H1 (cell line): ENCODE measurements around the gene ABI3BP. TPM values are rescaled to one million over a fixed set of nuclear protein-coding genes. Genes with fewer than 3 reads are reported as not detected.

Experiments
- CTCF ChIA-PET: fragments of 300-600 bp; sonication (Branson Sonifier 250); formaldehyde crosslinking; loops from one replicate; lab custom pipeline; 2021; ENCODE audit not compliant: partially characterized antibody; lab: Charles Lee
- POLR2A ChIA-PET: fragments of 300-600 bp; sonication (Branson Sonifier 250); formaldehyde crosslinking; loops from one replicate; lab custom pipeline; 2021; ENCODE audit warnings: inconsistent platforms; ENCODE audit not compliant: partially characterized antibody; lab: Charles Lee
- DNase-seq, 2 experiments: peaks; one replicate each; pipeline versions ENCODE4 v3.0.0 to v3.0.0-alpha.2; 2010 to 2022; ENCODE audit warnings: low spot score in 2 of 2, low read depth in 1 of 2, mixed read lengths in 1 of 2
- FAIRE-seq: peaks from 2 replicates; lab custom pipeline; 2011; peaks lifted over from hg19 to GRCh38; lab: Jason Lieb, UNC
- H2AFZ ChIP-seq: 2 replicates; pipeline ENCODE4 v1.8.1; 2012; ENCODE audit warnings: low read length, inconsistent platforms
- H2AK5ac ChIP-seq: 2 replicates; pipeline ENCODE4 v1.6.1; 2013; ENCODE audit warnings: low read depth, low read length
- H2BK120ac ChIP-seq: replicated peaks from 2 replicates; pipeline ENCODE3; 2013; ENCODE audit warnings: low read depth, low read length, inconsistent platforms
- H2BK12ac ChIP-seq: 2 replicates; pipeline ENCODE4 v1.6.1; 2013; ENCODE audit warnings: low read depth, low read length
- H2BK15ac ChIP-seq: 2 replicates; pipeline ENCODE4 v1.6.1; 2013; ENCODE audit warnings: low read length
- H2BK20ac ChIP-seq: 2 replicates; pipeline ENCODE4 v1.6.1; 2013; ENCODE audit warnings: low read length
- H2BK5ac ChIP-seq: 2 replicates; pipeline ENCODE4 v1.6.1; 2013; ENCODE audit warnings: low read depth, low read length
- H3K14ac ChIP-seq: 2 replicates; pipeline ENCODE4 v1.6.1; 2013; ENCODE audit warnings: inconsistent platforms; ENCODE audit not compliant: insufficient read length
- H3K18ac ChIP-seq: 2 replicates; pipeline ENCODE4 v1.6.1; 2013; ENCODE audit warnings: low read length; ENCODE audit errors: extremely low read depth
- H3K23ac ChIP-seq: 2 replicates; pipeline ENCODE4 v1.6.1; 2013; ENCODE audit warnings: inconsistent platforms; ENCODE audit not compliant: insufficient read length
- H3K23me2 ChIP-seq: 2 replicates; pipeline ENCODE4 v1.6.1; 2013; ENCODE audit warnings: low read depth, low read length
- H3K27ac ChIP-seq: 2 replicates; pipeline ENCODE4 v1.6.1; 2011; ENCODE audit warnings: low read depth, low read length, inconsistent platforms
- H3K27me3 ChIP-seq, 4 experiments: replicated peaks in 1 of 4; 1 replicate in 1 of 4; 2 replicates in 3 of 4; pipeline versions ENCODE4 v1.6.1 to v1.8.1; 2011 to 2013; ENCODE audit warnings: low read length in 3 of 4, mild to moderate bottlenecking in 3 of 4, inconsistent platforms in 2 of 4, mixed read lengths in 2 of 4, moderate library complexity in 1 of 4; ENCODE audit not compliant: control insufficient read depth in 3 of 4, insufficient read depth in 3 of 4; ENCODE audit errors: extremely low read depth in 1 of 4
- H3K36me3 ChIP-seq, 4 experiments: 2 replicates each; pipeline versions ENCODE4 v1.6.1 to v1.8.1; 2011 to 2013; ENCODE audit warnings: mild to moderate bottlenecking in 4 of 4, low read length in 3 of 4, moderate library complexity in 2 of 4, control low read depth in 1 of 4, inconsistent platforms in 1 of 4; ENCODE audit not compliant: insufficient read depth in 4 of 4, control insufficient read depth in 2 of 4
- H3K4ac ChIP-seq: replicated peaks from 2 replicates; pipeline ENCODE3; 2013; ENCODE audit warnings: low read length, low read depth, mixed read lengths, inconsistent platforms; ENCODE audit not compliant: insufficient read length
- H3K4me1 ChIP-seq, 4 experiments: replicated peaks in 1 of 4; 1 replicate in 1 of 4; 2 replicates in 3 of 4; pipeline versions ENCODE4 v1.6.1 to v1.8.1; 2011 to 2013; ENCODE audit warnings: low read length in 3 of 4, inconsistent platforms in 2 of 4, mixed read lengths in 1 of 4; ENCODE audit not compliant: insufficient read depth in 4 of 4, control insufficient read depth in 3 of 4
- H3K4me2 ChIP-seq, 2 experiments: 2 replicates each; pipeline versions ENCODE4 v1.6.1 to v1.8.1; 2011 to 2013; ENCODE audit warnings: low read depth in 2 of 2, low read length in 2 of 2, control low read depth in 1 of 2, inconsistent platforms in 1 of 2, mild to moderate bottlenecking in 1 of 2; ENCODE audit not compliant: insufficient read depth in 1 of 2
- H3K4me3 ChIP-seq, 4 experiments: fragments of 200-600, 300-600 bp in 1 of 4; sonication (generic), shearing (Covaris generic), sonication (Bioruptor Twin) in 1 of 4; 2 replicates each; pipeline versions ENCODE4 v1.5.1 to v1.8.1; 2011 to 2016; ENCODE audit warnings: low read length in 4 of 4, low read depth in 3 of 4, control low read depth in 2 of 4, inconsistent platforms in 2 of 4, mild to moderate bottlenecking in 2 of 4, mixed read lengths in 1 of 4, moderate library complexity in 1 of 4; ENCODE audit not compliant: insufficient read depth in 2 of 4; ENCODE audit errors: extremely low read depth in 1 of 4
- H3K56ac ChIP-seq: replicated peaks from 2 replicates; pipeline ENCODE3; 2013; ENCODE audit warnings: low read depth, mild to moderate bottlenecking, mixed read lengths, low read length, inconsistent platforms; ENCODE audit not compliant: insufficient read length
- H3K79me1 ChIP-seq: 2 replicates; pipeline ENCODE4 v1.6.1; 2013; ENCODE audit warnings: low read depth, low read length, control low read depth
- H3K79me2 ChIP-seq, 2 experiments: 2 replicates each; pipeline versions ENCODE4 v1.6.1 to v1.8.1; 2012 to 2013; ENCODE audit warnings: low read length in 2 of 2, mild to moderate bottlenecking in 2 of 2, inconsistent platforms in 1 of 2; ENCODE audit not compliant: insufficient read depth in 2 of 2, control insufficient read depth in 1 of 2
- H3K9ac ChIP-seq, 4 experiments: replicated peaks in 1 of 4; 1 replicate in 1 of 4; 2 replicates in 3 of 4; pipeline versions ENCODE4 v1.6.1 to v1.8.1; 2011 to 2013; ENCODE audit warnings: low read depth in 3 of 4, low read length in 3 of 4, control low read depth in 2 of 4, mild to moderate bottlenecking in 2 of 4, moderate library complexity in 2 of 4, inconsistent platforms in 1 of 4; ENCODE audit errors: extremely low read depth in 1 of 4
- H3K9me3 ChIP-seq, 2 experiments: 2 replicates each; pipeline versions ENCODE4 v1.6.1 to v1.8.1; 2012 to 2013; ENCODE audit warnings: mild to moderate bottlenecking in 2 of 2, moderate library complexity in 2 of 2, control low read depth in 1 of 2, inconsistent platforms in 1 of 2, low read depth in 1 of 2, low read length in 1 of 2, mixed read lengths in 1 of 2; ENCODE audit not compliant: insufficient read depth in 2 of 2
- H4K20me1 ChIP-seq, 2 experiments: replicated peaks in 1 of 2; 2 replicates each; pipeline versions ENCODE3 to v1.8.1; 2011 to 2013; ENCODE audit warnings: inconsistent platforms in 2 of 2, low read length in 2 of 2, mild to moderate bottlenecking in 1 of 2; ENCODE audit not compliant: insufficient read depth in 2 of 2, control insufficient read depth in 1 of 2
- H4K5ac ChIP-seq: 2 replicates; pipeline ENCODE4 v1.6.1; 2013; ENCODE audit warnings: low read length, low read depth, mixed read lengths, inconsistent platforms; ENCODE audit not compliant: insufficient read length
- H4K8ac ChIP-seq: 2 replicates; pipeline ENCODE4 v1.8.0; 2013; ENCODE audit warnings: mild to moderate bottlenecking, moderate library complexity, low read length, inconsistent platforms; ENCODE audit not compliant: insufficient read depth; ENCODE audit errors: extremely low read depth
- H4K91ac ChIP-seq: replicated peaks from 2 replicates; pipeline ENCODE3; 2013; ENCODE audit warnings: low read length, mixed read lengths, inconsistent platforms; ENCODE audit not compliant: insufficient read length
- CBX5 ChIP-seq: fragments of 300-800, 300-1000 bp; sonication (generic); IDR thresholded peaks from 2 replicates; pipeline ENCODE4 v1.7.1; 2016; ENCODE audit warnings: antibody characterized with exemption, low read length, low read depth
- CBX8 ChIP-seq: fragments of 300-800, 300-1000 bp; sonication (generic); IDR thresholded peaks from 2 replicates; pipeline ENCODE4 v1.7.1; 2016; ENCODE audit warnings: low read depth, low read length, borderline replicate concordance
- CREB1 ChIP-seq: IDR thresholded peaks from 2 replicates; pipeline ENCODE4 v1.6.1; 2012; ENCODE audit warnings: inconsistent platforms
- GABPA ChIP-seq: IDR thresholded peaks from 2 replicates; pipeline ENCODE4 v1.6.1; 2011; ENCODE audit warnings: mild to moderate bottlenecking, low read length, moderate library complexity, borderline replicate concordance; ENCODE audit not compliant: insufficient read depth
- HDAC6 ChIP-seq: IDR thresholded peaks from one replicate; pipeline ENCODE4 v1.7.1; 2012; ENCODE audit warnings: low read depth, mild to moderate bottlenecking, inconsistent platforms, low read length, moderate library complexity
- JUN ChIP-seq: IDR thresholded peaks from 2 replicates; pipeline ENCODE4 v1.6.1; 2011; ENCODE audit warnings: low read depth, mild to moderate bottlenecking, improper control_type of control experiment, low read length
- KDM5A ChIP-seq: fragments of 200-600 bp; IDR thresholded peaks from 2 replicates; pipeline ENCODE4 v1.7.1; 2012; ENCODE audit warnings: mild to moderate bottlenecking, low read length, inconsistent platforms, mixed read lengths
- NANOG ChIP-seq: IDR thresholded peaks from 2 replicates; pipeline ENCODE4 v1.6.1; 2011; ENCODE audit warnings: low read length, low read depth, mild to moderate bottlenecking, inconsistent platforms; ENCODE audit not compliant: insufficient read depth, poor library complexity, severe bottlenecking
- RBBP5 ChIP-seq: IDR thresholded peaks from 2 replicates; pipeline ENCODE4 v1.7.1; 2012; ENCODE audit warnings: low read depth, mild to moderate bottlenecking, inconsistent platforms, low read length, moderate library complexity, borderline replicate concordance
- SP4 ChIP-seq: IDR thresholded peaks from 2 replicates; pipeline ENCODE4 v1.6.1; 2012; ENCODE audit warnings: low read length, inconsistent platforms
- TAF7 ChIP-seq: optimal IDR thresholded peaks from 2 replicates; pipeline ENCODE3; 2011; ENCODE audit warnings: low read depth, mild to moderate bottlenecking, inconsistent platforms, low read length, moderate library complexity, borderline replicate concordance
- WGBS, 2 experiments: shearing (Covaris generic) in 1 of 2; methylation state at CpG; one replicate each; pipeline versions ENCODE4 v1.1.6 to v1.1.7; 2013 to 2015; ENCODE audit warnings: low lambda C conversion rate in 2 of 2, mixed read lengths in 2 of 2, inconsistent platforms in 1 of 2, low coverage in 1 of 2, missing lambda C conversion rate in 1 of 2; ENCODE audit not compliant: insufficient replicate concordance in 2 of 2, insufficient coverage in 1 of 2, insufficient read length in 1 of 2; ENCODE audit errors: extremely low coverage in 1 of 2, missing lambda C conversion rate in 1 of 2; 5-methylcytosine and 5-hydroxymethylcytosine counted together
- polyA plus RNA-seq, 7 experiments: library from polyadenylated mRNA; depleted of rRNA in 3 of 7; stranded (reverse) in 5 of 7; unstranded in 2 of 7; fragments of >200 nt in 5 of 7; fragments of 200-250 nt in 2 of 7; gene quantifications; 1 replicate in 5 of 7; 2 replicates in 1 of 7; 4 replicates in 1 of 7; pipeline versions ENCODE4 v1.2.1 to v1.2.3, GENCODE V29; 2011 to 2013; ENCODE audit warnings: missing spikeins in 2 of 7, mixed read lengths in 2 of 7
- total RNA-seq: library from RNA; stranded (reverse); fragmentation: NEBNext Ultra II Directional; extraction: Animal tissue kit (Norgen Biotek cat#: 25700); gene quantifications from 2 replicates; pipeline ENCODE4 v1.2.1, GENCODE V29; 2021
- TF ChIP-seq, protein P1 (sequence below): IDR thresholded peaks from 2 replicates; pipeline ENCODE4 v1.6.1; 2012; ENCODE audit warnings: inconsistent platforms

Gene ABI3BP
- total and polyA plus RNA-seq, 2 of the 8 experiments (the other 6 are each of a cell fraction or from before 2014, with no cell fraction given): 0.08 to 0.32 TPM

- Histone ChIP-seq H3K56ac (no peak overlapping the region), H3K36me3 (no peaks in the 10 kb centered on the region), H2BK12ac (no peak overlapping the region; the same call in 1 of the 2 replicates), H3K18ac (no peak overlapping the region), H3K4me3 (no peak overlapping the region), H2BK5ac (no peak overlapping the region), H3K4me2 (no peak overlapping the region), H4K5ac (no peak overlapping the region), H3K27me3 (no peaks in the 10 kb centered on the region), H3K27ac (no peak overlapping the region), H2AK5ac (no peak overlapping the region), H4K8ac (no peak overlapping the region), H2AFZ (no peak overlapping the region), H3K23me2 (no peaks in the 10 kb centered on the region), H3K23ac (no peak overlapping the region), H4K91ac (no peak overlapping the region), H2BK15ac (no peak overlapping the region), H3K79me1 (no peaks in the 10 kb centered on the region), H4K20me1 (no peaks in the 10 kb centered on the region), H3K4me1 (peaks cover 0 to 6% (median 0%) of the 10 kb centered on the region in 4 experiments; a peak in 2 of 7 replicates), H3K4ac (no peak overlapping the region), H3K9me3 (no peaks in the 10 kb centered on the region), H2BK120ac (no peak overlapping the region), H2BK20ac (no peak overlapping the region), H3K9ac (no peak overlapping the region), H3K14ac (no peak overlapping the region), H3K79me2 (no peaks in the 10 kb centered on the region)
- FAIRE-seq (no peak), DNase-seq (no peak)
- CTCF ChIA-PET: interaction anchor here (1.6 kb wide), 1 partner anchor 144 kb away, joined by 3 read pairs; no protein-coding TSS in a partner anchor
- POLR2A ChIA-PET: no interaction called here
- 94% methylated on average over 3 of the region's 3 CpGs; no CpG with 5 or more reads in 1 of the 2 experiments for WGBS, 2 experiments
- TF ChIP-seq JUN: no peak
- no peak for TF ChIP-seq CBX5
- TF ChIP-seq CBX8: no peak
- TF ChIP-seq HDAC6: no peak
- no peak for TF ChIP-seq TAF7
- TF ChIP-seq GABPA: no peak
- no peak for TF ChIP-seq NANOG
- no peak for TF ChIP-seq RBBP5
- TF ChIP-seq CREB1: no peak
- TF ChIP-seq SP4: no peak
- TF ChIP-seq KDM5A: no peak
- TF ChIP-seq, protein P1, sequence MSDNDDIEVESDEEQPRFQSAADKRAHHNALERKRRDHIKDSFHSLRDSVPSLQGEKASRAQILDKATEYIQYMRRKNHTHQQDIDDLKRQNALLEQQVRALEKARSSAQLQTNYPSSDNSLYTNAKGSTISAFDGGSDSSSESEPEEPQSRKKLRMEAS: no peak
Observed at GRCh38 chr3:101036676-101037075, 43.5 kb upstream of the ABI3BP start.
